ENCODE measurements around the gene FXYD6. TPM values are rescaled to one million over a fixed set of nuclear protein-coding genes. Genes with fewer than 3 reads are reported as not detected.

The FXYD6 gene
- total RNA-seq, 3 donors from 2014 or later: 16.0 to 25.0 (median 20.3) TPM

GRCh38 chr11:117829369-117829725 lies 47.1 kb downstream of the FXYD6 start:
- H3K36me3 ChIP-seq: no peaks in the 10 kb centered on the region
- DNase-seq (ENCODE audit: low spot score in 2 of 2): no peak
- TF ChIP-seq CTCF (IDR thresholded peaks at IDR 0.05): no peak
- TF ChIP-seq POLR2A (IDR thresholded peaks at IDR 0.05): no peak
- TF ChIP-seq POLR2AphosphoS5 (IDR thresholded peaks at IDR 0.05): no peak
- intact Hi-C loops (cut with DNase I; ENCODE audit: low total_unique reads): no loop called here
- peak overlapping the region in 1 of 2 donors; percentile 63 for H3K27ac ChIP-seq
- H3K4me1 ChIP-seq: no peaks in the 10 kb centered on the region
- no peaks in the 10 kb centered on the region for H3K27me3 ChIP-seq
- H3K9me3 ChIP-seq: no peaks in the 10 kb centered on the region
- no peak overlapping the region for H3K4me3 ChIP-seq

- Histone ChIP-seq H3K4me3 (no peak overlapping the region), H3K27me3 (no peaks in the 10 kb centered on the region), H3K4me1 (no peaks in the 10 kb centered on the region), H3K9me3 (no peaks in the 10 kb centered on the region), H3K36me3 (no peaks in the 10 kb centered on the region), H3K27ac (peak overlapping the region in 1 of 2 donors; percentile 63)
- intact Hi-C loops (cut with DNase I; ENCODE audit: low total_unique reads): no loop called here
- no peak for TF ChIP-seq POLR2AphosphoS5 (IDR thresholded peaks at IDR 0.05)
- no peak for TF ChIP-seq CTCF (IDR thresholded peaks at IDR 0.05)
- TF ChIP-seq POLR2A (IDR thresholded peaks at IDR 0.05): no peak
- DNase-seq (ENCODE audit: low spot score in 2 of 2): no peak
These were observed 47.7 kb downstream of the FXYD6 start for GRCh38 chr11:117828611-117829368.

- H3K27ac ChIP-seq: peak overlapping the region in 1 of 2 donors; percentile 63
- H3K27me3 ChIP-seq: no peaks in the 10 kb centered on the region
- no peaks in the 10 kb centered on the region for H3K36me3 ChIP-seq
- TF ChIP-seq CTCF (IDR thresholded peaks at IDR 0.05) (no peak), POLR2AphosphoS5 (IDR thresholded peaks at IDR 0.05) (no peak), POLR2A (IDR thresholded peaks at IDR 0.05) (no peak)
- DNase-seq (ENCODE audit: low spot score in 2 of 2): no peak
- H3K4me3 ChIP-seq: no peak overlapping the region
- H3K9me3 ChIP-seq: no peaks in the 10 kb centered on the region
- intact Hi-C loops (cut with DNase I; ENCODE audit: low total_unique reads): no loop called here
- H3K4me1 ChIP-seq: no peaks in the 10 kb centered on the region
These were observed 48.6 kb downstream of the FXYD6 start for GRCh38 chr11:117827521-117828511.

GRCh38 chr11:117826832-117827231 lies 49.6 kb downstream of the FXYD6 start:
- no peaks in the 10 kb centered on the region for H3K4me1 ChIP-seq
- DNase-seq (ENCODE audit: low spot score in 2 of 2): no peak

More at GRCh38 chr11:117826832-117827231, 49.6 kb downstream of the FXYD6 start:
- Histone ChIP-seq H3K9me3 (no peaks in the 10 kb centered on the region), H3K4me3 (no peak overlapping the region), H3K27me3 (no peaks in the 10 kb centered on the region), H3K27ac (no peak overlapping the region), H3K36me3 (no peaks in the 10 kb centered on the region)
- TF ChIP-seq POLR2AphosphoS5 (IDR thresholded peaks at IDR 0.05) (no peak), CTCF (IDR thresholded peaks at IDR 0.05) (no peak), POLR2A (IDR thresholded peaks at IDR 0.05) (no peak)
- intact Hi-C loops (cut with DNase I; ENCODE audit: low total_unique reads): no loop called here

Measured in breast epithelium (tissue), 4 donors.